ENCODE results near the gene DCLK1. TPM values are rescaled to one million over a fixed set of nuclear protein-coding genes. Genes with fewer than 3 reads are reported as not detected.

DCLK1 gene
- total RNA-seq, 1 donor from 2014 or later, result 6.4 TPM

- Histone ChIP-seq H3K27ac (no peak overlapping the region), H3F3A (ENCODE audit: low read depth) (peaks cover 2% of the 10 kb centered on the region), H3K9ac (no peak overlapping the region), H3K4me3 (no peak overlapping the region), H3K9me3 (ENCODE audit: low read depth) (no peaks in the 10 kb centered on the region), H3K4me1 (peaks cover 27% of the 10 kb centered on the region), H3K4me2 (no peak overlapping the region), H3K36me3 (no peaks in the 10 kb centered on the region), H3K79me2 (ENCODE audit: low read depth) (no peaks in the 10 kb centered on the region), H2AFZ (replicated peaks) (no peak overlapping the region), H3K27me3 (no peaks in the 10 kb centered on the region), H4K20me1 (ENCODE audit: low read depth) (no peaks in the 10 kb centered on the region)
- TF ChIP-seq EZH2phosphoT487 (IDR thresholded peaks at IDR 0.05) (no peak), EZH2 (IDR thresholded peaks at IDR 0.05) (no peak)
- TF ChIP-seq, protein P1, sequence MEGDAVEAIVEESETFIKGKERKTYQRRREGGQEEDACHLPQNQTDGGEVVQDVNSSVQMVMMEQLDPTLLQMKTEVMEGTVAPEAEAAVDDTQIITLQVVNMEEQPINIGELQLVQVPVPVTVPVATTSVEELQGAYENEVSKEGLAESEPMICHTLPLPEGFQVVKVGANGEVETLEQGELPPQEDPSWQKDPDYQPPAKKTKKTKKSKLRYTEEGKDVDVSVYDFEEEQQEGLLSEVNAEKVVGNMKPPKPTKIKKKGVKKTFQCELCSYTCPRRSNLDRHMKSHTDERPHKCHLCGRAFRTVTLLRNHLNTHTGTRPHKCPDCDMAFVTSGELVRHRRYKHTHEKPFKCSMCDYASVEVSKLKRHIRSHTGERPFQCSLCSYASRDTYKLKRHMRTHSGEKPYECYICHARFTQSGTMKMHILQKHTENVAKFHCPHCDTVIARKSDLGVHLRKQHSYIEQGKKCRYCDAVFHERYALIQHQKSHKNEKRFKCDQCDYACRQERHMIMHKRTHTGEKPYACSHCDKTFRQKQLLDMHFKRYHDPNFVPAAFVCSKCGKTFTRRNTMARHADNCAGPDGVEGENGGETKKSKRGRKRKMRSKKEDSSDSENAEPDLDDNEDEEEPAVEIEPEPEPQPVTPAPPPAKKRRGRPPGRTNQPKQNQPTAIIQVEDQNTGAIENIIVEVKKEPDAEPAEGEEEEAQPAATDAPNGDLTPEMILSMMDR (IDR thresholded peaks at IDR 0.05), result no peak
- peaks cover 29% of the 10 kb centered on the region for H3K4me1 Mint-ChIP-seq
- DNase-seq (ENCODE audit: low spot score), result no peak
- no peak overlapping the region for H3K4me3 Mint-ChIP-seq
- H3K27me3 Mint-ChIP-seq (ENCODE audit: insufficient read depth, low read depth), result peaks cover 9% of the 10 kb centered on the region
- H3K9me3 Mint-ChIP-seq, result peaks cover 2% of the 10 kb centered on the region
- H3K36me3 Mint-ChIP-seq, result no peaks in the 10 kb centered on the region
- H3K27ac Mint-ChIP-seq, result no peak overlapping the region
Measured at GRCh38 chr13:35914662-35915061, 216.5 kb downstream of the DCLK1 start.

- peaks cover 30% of the 10 kb centered on the region for H3K4me1 Mint-ChIP-seq
Measured at GRCh38 chr13:35912841-35913240, 218.3 kb downstream of the DCLK1 start.

GRCh38 chr13:35909837-35910540 is 221.2 kb downstream of the DCLK1 start:
- H3K36me3 Mint-ChIP-seq, result no peaks in the 10 kb centered on the region
- Histone ChIP-seq H3K9ac (no peak overlapping the region), H3K4me3 (no peak overlapping the region), H3F3A (ENCODE audit: low read depth) (no peaks in the 10 kb centered on the region), H4K20me1 (ENCODE audit: low read depth) (no peaks in the 10 kb centered on the region), H3K36me3 (no peaks in the 10 kb centered on the region), H3K4me1 (peaks cover 14% of the 10 kb centered on the region), H3K4me2 (no peak overlapping the region), H3K9me3 (ENCODE audit: low read depth) (no peaks in the 10 kb centered on the region), H2AFZ (replicated peaks) (no peak overlapping the region), H3K27me3 (no peaks in the 10 kb centered on the region), H3K27ac (no peak overlapping the region), H3K79me2 (ENCODE audit: low read depth) (no peaks in the 10 kb centered on the region)
- peaks cover 15% of the 10 kb centered on the region for H3K4me1 Mint-ChIP-seq
- peaks cover 2% of the 10 kb centered on the region for H3K9me3 Mint-ChIP-seq
- DNase-seq (ENCODE audit: low spot score), result no peak
- no peak overlapping the region for H3K27ac Mint-ChIP-seq
- TF ChIP-seq EZH2 (IDR thresholded peaks at IDR 0.05) (no peak), EZH2phosphoT487 (IDR thresholded peaks at IDR 0.05) (no peak)
- TF ChIP-seq, protein P1 (IDR thresholded peaks at IDR 0.05), result no peak
- H3K4me3 Mint-ChIP-seq, result no peak overlapping the region
- H3K27me3 Mint-ChIP-seq (ENCODE audit: insufficient read depth, low read depth), result no peaks in the 10 kb centered on the region

More at GRCh38 chr13:35912841-35913240, 218.3 kb downstream of the DCLK1 start:
- TF ChIP-seq EZH2phosphoT487 (IDR thresholded peaks at IDR 0.05), result no peak
- TF ChIP-seq, protein P1 (IDR thresholded peaks at IDR 0.05), result no peak
- TF ChIP-seq EZH2 (IDR thresholded peaks at IDR 0.05), result no peak
- Histone ChIP-seq H3K9ac (no peak overlapping the region), H3K4me2 (no peak overlapping the region), H3K79me2 (ENCODE audit: low read depth) (no peaks in the 10 kb centered on the region), H3K9me3 (ENCODE audit: low read depth) (no peaks in the 10 kb centered on the region), H3K4me3 (no peak overlapping the region), H3K4me1 (peaks cover 33% of the 10 kb centered on the region), H2AFZ (replicated peaks) (no peak overlapping the region), H3K36me3 (no peaks in the 10 kb centered on the region), H3K27ac (no peak overlapping the region), H4K20me1 (ENCODE audit: low read depth) (no peaks in the 10 kb centered on the region), H3F3A (ENCODE audit: low read depth) (peaks cover 2% of the 10 kb centered on the region), H3K27me3 (no peaks in the 10 kb centered on the region)
- no peak overlapping the region for H3K4me3 Mint-ChIP-seq
- H3K27ac Mint-ChIP-seq, result no peak overlapping the region
- H3K9me3 Mint-ChIP-seq, result peaks cover 2% of the 10 kb centered on the region
- DNase-seq (ENCODE audit: low spot score), result no peak
- no peaks in the 10 kb centered on the region for H3K36me3 Mint-ChIP-seq
- peaks cover 6% of the 10 kb centered on the region for H3K27me3 Mint-ChIP-seq (ENCODE audit: insufficient read depth, low read depth)
